MM.1S (cell line): ENCODE results near the gene E2F6.

ENCODE experiments used
- EZH2 ChIP-seq: fragments of 300-600 bp; sonication (generic); optimal IDR thresholded peaks from 2 replicates; pipeline ENCODE3; 2017; ENCODE audit warnings: low read depth, mild to moderate bottlenecking, antibody characterized with exemption, low read length, mixed read lengths
- EZH2phosphoT487 ChIP-seq: fragments of 300-600 bp; sonication (generic); IDR thresholded peaks from 2 replicates; pipeline ENCODE4 v1.6.1; 2018; ENCODE audit warnings: antibody characterized with exemption, low read length
- TF ChIP-seq, protein P1 (sequence below): fragments of 300-600 bp; sonication (generic); IDR thresholded peaks from 2 replicates; pipeline ENCODE4 v1.5.1; 2016; ENCODE audit warnings: antibody characterized with exemption, low read length, mixed read lengths

- no peak for TF ChIP-seq EZH2phosphoT487
- TF ChIP-seq, protein P1, sequence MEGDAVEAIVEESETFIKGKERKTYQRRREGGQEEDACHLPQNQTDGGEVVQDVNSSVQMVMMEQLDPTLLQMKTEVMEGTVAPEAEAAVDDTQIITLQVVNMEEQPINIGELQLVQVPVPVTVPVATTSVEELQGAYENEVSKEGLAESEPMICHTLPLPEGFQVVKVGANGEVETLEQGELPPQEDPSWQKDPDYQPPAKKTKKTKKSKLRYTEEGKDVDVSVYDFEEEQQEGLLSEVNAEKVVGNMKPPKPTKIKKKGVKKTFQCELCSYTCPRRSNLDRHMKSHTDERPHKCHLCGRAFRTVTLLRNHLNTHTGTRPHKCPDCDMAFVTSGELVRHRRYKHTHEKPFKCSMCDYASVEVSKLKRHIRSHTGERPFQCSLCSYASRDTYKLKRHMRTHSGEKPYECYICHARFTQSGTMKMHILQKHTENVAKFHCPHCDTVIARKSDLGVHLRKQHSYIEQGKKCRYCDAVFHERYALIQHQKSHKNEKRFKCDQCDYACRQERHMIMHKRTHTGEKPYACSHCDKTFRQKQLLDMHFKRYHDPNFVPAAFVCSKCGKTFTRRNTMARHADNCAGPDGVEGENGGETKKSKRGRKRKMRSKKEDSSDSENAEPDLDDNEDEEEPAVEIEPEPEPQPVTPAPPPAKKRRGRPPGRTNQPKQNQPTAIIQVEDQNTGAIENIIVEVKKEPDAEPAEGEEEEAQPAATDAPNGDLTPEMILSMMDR: no peak
- no peak for TF ChIP-seq EZH2
Measured at GRCh38 chr2:11408959-11409571, 56.9 kb downstream of the E2F6 start.
